ENCODE measurements around the gene ELL2. TPM values are rescaled to one million over a fixed set of nuclear protein-coding genes. Genes with fewer than 3 reads are reported as not detected.

The ELL2 gene
- polyA plus RNA-seq: 1.4 and 3.4 TPM in 2 replicates
- 7.1 and 7.8 TPM in 2 replicates for polyA minus RNA-seq

DNA sequence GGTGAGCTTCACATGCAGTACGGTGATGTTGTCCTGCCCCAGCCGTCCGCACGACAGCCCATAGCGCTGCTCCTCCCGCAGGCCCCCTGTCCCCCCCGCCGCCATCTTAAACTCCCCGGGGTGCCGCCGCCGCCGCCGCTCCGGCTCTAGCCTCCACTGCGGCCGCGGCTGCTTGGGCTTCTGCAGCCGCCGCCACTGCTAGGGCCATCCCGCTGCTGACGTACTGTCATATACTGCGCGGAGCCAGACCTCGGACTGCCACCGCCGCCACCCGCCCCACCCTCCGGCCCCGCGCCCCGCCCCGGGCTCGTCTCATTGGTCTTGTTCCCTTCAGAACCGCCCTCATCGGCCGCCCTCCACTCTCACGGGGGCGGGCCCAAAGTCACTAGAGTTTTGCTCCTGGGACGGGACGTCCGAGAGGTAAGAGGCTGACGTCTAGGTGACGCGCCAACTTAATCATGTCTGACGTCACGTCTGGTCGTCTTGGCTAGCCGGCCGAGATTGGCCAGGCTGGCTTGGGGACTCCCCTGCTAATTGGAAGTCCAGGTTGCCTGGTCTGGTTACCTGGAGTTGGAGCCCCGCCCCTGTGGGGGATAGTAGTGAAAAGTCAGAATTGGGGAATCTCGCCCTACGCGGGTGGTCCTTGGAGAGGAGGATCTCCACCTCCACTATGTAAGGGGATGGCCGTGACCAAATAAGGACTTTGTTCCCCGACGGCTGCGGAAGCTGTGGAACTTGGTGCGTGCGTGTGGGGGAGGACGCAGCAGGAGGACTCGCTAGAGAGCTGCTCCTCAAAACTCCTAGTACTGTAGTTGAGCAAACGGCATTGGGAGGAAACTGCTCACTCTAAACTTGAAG, at the start of gene ELL2:
ELL2 (minus strand) TSS at position 235 of the 858 bp plus-strand sequence; CDS start at position 105, 130 bp downstream.
- H3K27ac ChIP-seq (ENCODE audit: low read length): no peak within 1 kb of the TSS
- H3K27me3 ChIP-seq (ENCODE audit: insufficient read depth, low read depth, low read length): peaks cover 17% of the 10 kb centered on the region
- H3K9me3 ChIP-seq (ENCODE audit: low read length): no peaks in the 10 kb centered on the region
- peaks cover 8% of the 10 kb centered on the region for H3K79me2 ChIP-seq (replicated peaks; ENCODE audit: insufficient read depth, low read length)
- no peaks in the 10 kb centered on the region for H3K9me2 ChIP-seq (ENCODE audit: insufficient read depth, low read length)
- H3K36me3 ChIP-seq (ENCODE audit: insufficient read depth, low read length): no peaks in the 10 kb centered on the region
- TF ChIP-seq, protein P1, sequence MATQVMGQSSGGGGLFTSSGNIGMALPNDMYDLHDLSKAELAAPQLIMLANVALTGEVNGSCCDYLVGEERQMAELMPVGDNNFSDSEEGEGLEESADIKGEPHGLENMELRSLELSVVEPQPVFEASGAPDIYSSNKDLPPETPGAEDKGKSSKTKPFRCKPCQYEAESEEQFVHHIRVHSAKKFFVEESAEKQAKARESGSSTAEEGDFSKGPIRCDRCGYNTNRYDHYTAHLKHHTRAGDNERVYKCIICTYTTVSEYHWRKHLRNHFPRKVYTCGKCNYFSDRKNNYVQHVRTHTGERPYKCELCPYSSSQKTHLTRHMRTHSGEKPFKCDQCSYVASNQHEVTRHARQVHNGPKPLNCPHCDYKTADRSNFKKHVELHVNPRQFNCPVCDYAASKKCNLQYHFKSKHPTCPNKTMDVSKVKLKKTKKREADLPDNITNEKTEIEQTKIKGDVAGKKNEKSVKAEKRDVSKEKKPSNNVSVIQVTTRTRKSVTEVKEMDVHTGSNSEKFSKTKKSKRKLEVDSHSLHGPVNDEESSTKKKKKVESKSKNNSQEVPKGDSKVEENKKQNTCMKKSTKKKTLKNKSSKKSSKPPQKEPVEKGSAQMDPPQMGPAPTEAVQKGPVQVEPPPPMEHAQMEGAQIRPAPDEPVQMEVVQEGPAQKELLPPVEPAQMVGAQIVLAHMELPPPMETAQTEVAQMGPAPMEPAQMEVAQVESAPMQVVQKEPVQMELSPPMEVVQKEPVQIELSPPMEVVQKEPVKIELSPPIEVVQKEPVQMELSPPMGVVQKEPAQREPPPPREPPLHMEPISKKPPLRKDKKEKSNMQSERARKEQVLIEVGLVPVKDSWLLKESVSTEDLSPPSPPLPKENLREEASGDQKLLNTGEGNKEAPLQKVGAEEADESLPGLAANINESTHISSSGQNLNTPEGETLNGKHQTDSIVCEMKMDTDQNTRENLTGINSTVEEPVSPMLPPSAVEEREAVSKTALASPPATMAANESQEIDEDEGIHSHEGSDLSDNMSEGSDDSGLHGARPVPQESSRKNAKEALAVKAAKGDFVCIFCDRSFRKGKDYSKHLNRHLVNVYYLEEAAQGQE (IDR thresholded peaks at IDR 0.05; ENCODE audit: borderline replicate concordance): no peak
- TF ChIP-seq POLR2AphosphoS5 (IDR thresholded peaks at IDR 0.05) (no peak), RAD21 (conservative IDR thresholded peaks at IDR 0.05) (no peak), TAF1 (IDR thresholded peaks at IDR 0.05; ENCODE audit: low read depth) (no peak), MXI1 (conservative IDR thresholded peaks at IDR 0.05; ENCODE audit: poor library complexity, severe bottlenecking) (no peak), EP300 (conservative IDR thresholded peaks at IDR 0.05; ENCODE audit: poor library complexity, severe bottlenecking) (no peak), SMC3 (conservative IDR thresholded peaks at IDR 0.05; ENCODE audit: poor library complexity) (no peak)
- TF ChIP-seq, protein P2, sequence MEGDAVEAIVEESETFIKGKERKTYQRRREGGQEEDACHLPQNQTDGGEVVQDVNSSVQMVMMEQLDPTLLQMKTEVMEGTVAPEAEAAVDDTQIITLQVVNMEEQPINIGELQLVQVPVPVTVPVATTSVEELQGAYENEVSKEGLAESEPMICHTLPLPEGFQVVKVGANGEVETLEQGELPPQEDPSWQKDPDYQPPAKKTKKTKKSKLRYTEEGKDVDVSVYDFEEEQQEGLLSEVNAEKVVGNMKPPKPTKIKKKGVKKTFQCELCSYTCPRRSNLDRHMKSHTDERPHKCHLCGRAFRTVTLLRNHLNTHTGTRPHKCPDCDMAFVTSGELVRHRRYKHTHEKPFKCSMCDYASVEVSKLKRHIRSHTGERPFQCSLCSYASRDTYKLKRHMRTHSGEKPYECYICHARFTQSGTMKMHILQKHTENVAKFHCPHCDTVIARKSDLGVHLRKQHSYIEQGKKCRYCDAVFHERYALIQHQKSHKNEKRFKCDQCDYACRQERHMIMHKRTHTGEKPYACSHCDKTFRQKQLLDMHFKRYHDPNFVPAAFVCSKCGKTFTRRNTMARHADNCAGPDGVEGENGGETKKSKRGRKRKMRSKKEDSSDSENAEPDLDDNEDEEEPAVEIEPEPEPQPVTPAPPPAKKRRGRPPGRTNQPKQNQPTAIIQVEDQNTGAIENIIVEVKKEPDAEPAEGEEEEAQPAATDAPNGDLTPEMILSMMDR (IDR thresholded peaks at IDR 0.05; ENCODE audit: poor library complexity, severe bottlenecking): no peak
- peak within 1 kb of the TSS; percentile 82 for H3K4me3 ChIP-seq (ENCODE audit: low read length)
- H3K4me2 ChIP-seq (ENCODE audit: low read length): peak within 1 kb of the TSS; percentile 76
- peak within 1 kb of the TSS; percentile 62 for H2AFZ ChIP-seq (ENCODE audit: low read depth, low read length)
- no peaks in the 10 kb centered on the region for H4K20me1 ChIP-seq (ENCODE audit: insufficient read depth)
- H3F3A ChIP-seq (ENCODE audit: insufficient read depth, low read length, poor library complexity, severe bottlenecking): no peaks in the 10 kb centered on the region
- peak within 1 kb of the TSS; percentile 64 for H3K9ac ChIP-seq (ENCODE audit: low read length)

DNA sequence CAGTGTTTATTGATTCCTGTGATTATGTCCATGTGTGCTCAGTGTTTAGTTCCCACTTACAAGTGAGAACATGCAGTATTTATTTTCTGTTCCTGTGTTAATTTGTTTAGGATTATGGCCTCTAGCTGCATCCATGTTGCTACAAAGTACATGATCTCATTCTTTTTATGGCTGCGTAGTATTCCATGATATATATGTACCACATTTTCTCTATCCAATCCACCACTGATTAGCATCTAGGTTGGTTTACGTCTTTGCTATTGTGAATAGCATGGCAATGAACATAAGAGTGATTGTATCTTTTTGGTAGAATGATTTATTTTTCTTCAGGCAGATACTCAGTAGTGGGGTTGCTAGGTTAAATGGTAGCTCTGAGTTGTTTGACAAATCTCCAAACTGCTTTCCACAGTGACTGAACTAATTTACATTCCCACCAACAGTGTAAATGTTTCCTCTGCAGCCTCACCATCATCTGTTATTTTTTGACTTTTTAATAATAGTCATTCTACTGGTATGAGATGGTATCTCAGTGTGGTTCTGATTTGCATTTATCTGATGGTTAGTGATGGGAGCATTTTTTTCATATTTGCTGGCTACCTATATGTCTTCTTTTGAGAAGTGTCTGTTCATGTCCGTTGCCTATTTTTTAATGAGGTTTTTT, 47.5 kb upstream of the ELL2 start:
- no peaks in the 10 kb centered on the region for H3K9me2 ChIP-seq (ENCODE audit: insufficient read depth, low read length)

More for the DNA sequence above, 47.5 kb upstream of the ELL2 start:
- Histone ChIP-seq H3K4me3 (ENCODE audit: low read length) (no peak overlapping the region), H3K4me2 (ENCODE audit: low read length) (no peak overlapping the region), H3K9me3 (ENCODE audit: low read length) (no peaks in the 10 kb centered on the region), H4K20me1 (ENCODE audit: insufficient read depth) (no peaks in the 10 kb centered on the region), H3K36me3 (ENCODE audit: insufficient read depth, low read length) (no peaks in the 10 kb centered on the region), H2AFZ (ENCODE audit: low read depth, low read length) (no peak overlapping the region), H3F3A (ENCODE audit: insufficient read depth, low read length, poor library complexity, severe bottlenecking) (no peaks in the 10 kb centered on the region), H3K79me2 (replicated peaks; ENCODE audit: insufficient read depth, low read length) (no peaks in the 10 kb centered on the region), H3K27me3 (ENCODE audit: insufficient read depth, low read depth, low read length) (no peaks in the 10 kb centered on the region), H3K27ac (ENCODE audit: low read length) (no peak overlapping the region), H3K9ac (ENCODE audit: low read length) (no peak overlapping the region)
- TF ChIP-seq SMC3 (conservative IDR thresholded peaks at IDR 0.05; ENCODE audit: poor library complexity): no peak
- TF ChIP-seq, protein P1 (IDR thresholded peaks at IDR 0.05; ENCODE audit: borderline replicate concordance): no peak
- no peak for TF ChIP-seq RAD21 (conservative IDR thresholded peaks at IDR 0.05)
- no peak for TF ChIP-seq EP300 (conservative IDR thresholded peaks at IDR 0.05; ENCODE audit: poor library complexity, severe bottlenecking)
- no peak for TF ChIP-seq POLR2AphosphoS5 (IDR thresholded peaks at IDR 0.05)
- no peak for TF ChIP-seq TAF1 (IDR thresholded peaks at IDR 0.05; ENCODE audit: low read depth)
- no peak for TF ChIP-seq MXI1 (conservative IDR thresholded peaks at IDR 0.05; ENCODE audit: poor library complexity, severe bottlenecking)
- no peak for TF ChIP-seq EZH2 (IDR thresholded peaks at IDR 0.05; ENCODE audit: borderline replicate concordance, insufficient read depth, low read length, poor library complexity, severe bottlenecking)
- TF ChIP-seq, protein P2 (IDR thresholded peaks at IDR 0.05; ENCODE audit: poor library complexity, severe bottlenecking): no peak

Measured in neural cell (in vitro differentiated cells).